ENCODE measurements around the gene SNX33.
"Not testable (repeated sequence)": the region's sequence is repeated elsewhere in the genome, so short reads cannot be mapped to it uniquely, and the experiment has no call there.

Gene SNX33

DNA sequence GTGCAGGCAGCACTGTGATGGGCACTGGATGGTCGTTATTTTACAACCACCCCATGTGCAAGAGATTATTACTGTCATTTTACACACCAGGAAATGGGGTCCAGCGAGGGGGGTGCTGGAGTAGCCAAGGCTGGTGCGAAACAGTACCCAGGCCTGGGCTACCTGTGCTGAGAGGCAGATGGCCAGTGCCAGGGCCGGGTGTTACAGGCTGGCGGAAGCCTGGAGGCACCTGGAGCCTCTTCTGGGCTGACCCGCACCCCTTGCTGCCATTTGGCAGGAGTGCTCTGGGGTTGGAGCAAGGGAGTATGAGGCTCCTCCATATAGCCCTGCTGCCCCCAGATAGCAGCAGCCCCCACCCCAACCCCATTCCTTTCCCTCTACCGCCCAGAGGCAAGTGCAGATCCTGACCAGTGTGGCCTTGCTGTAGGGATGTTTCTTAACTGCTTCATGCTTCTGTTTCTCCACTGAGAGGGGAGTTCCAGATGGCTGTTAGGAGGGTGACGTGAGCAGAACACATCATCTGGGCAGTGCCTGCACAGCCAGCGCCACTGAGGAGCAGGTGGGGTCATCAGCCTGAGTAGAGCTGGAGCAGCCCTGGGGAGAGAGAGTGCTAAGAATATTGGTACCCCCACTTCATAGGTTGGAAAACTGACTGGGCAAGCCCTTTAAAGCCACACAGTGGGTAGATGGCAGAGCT is 15.3 kb downstream of the SNX33 start:
- FAIRE-seq: no peak

GRCh38 chr15:75663931-75664421 is 16.3 kb downstream of the SNX33 start:
- FAIRE-seq: no peak

DNA sequence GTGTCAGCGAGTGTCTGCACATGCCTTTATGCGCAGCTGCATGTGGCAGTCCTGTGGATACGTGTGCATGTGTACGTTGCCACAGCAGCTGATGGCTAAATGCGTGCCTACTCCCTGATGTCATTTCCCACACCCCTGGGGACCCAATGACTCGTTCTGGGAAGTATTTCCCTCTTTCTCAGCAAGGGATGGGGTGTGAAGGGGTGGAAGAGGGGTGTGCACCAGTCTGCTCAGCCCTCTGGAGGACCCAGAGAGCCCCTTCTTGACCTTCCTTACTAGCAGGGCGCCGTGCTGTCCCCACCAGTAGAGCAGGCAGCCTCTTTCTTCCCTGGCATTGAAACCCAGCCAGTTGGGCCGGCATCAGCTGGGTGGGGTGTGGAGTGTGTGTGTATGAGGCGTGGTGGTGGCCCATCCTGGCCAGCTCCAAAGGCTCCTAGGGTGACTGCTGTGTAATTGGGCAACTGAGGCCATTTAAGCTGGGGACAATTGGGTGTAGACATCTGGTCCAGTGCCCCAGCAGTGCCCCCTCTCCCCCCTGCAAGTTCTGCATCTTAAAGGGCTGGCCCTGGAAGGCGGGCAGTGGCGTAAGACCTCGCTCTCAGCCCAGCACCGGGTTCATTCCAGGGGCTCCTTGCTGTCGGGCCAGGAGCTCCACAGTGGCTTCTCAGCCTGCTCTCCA is 19.2 kb downstream of the SNX33 start:
- FAIRE-seq: no peak

GRCh38 chr15:75669191-75669878 is 21.6 kb downstream of the SNX33 start:
- no peak for FAIRE-seq

DNA sequence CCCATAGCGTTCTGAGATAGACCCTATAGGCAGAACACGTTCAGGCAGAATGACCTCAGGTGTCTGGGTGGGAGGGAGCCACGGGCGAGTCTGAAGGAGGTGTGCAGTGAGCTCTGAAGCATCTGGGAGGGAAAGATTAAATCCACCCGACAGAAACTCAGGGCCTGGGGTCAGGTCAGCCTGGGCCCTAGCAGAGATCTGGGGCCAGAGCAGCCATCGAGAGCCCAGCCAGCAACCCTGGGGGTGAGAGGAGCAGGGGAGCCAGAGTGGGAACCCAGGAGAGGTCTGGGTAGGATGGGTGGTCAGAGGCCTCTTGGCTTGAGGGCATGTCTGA is 22.1 kb downstream of the SNX33 start:
- no peak for FAIRE-seq

DNA sequence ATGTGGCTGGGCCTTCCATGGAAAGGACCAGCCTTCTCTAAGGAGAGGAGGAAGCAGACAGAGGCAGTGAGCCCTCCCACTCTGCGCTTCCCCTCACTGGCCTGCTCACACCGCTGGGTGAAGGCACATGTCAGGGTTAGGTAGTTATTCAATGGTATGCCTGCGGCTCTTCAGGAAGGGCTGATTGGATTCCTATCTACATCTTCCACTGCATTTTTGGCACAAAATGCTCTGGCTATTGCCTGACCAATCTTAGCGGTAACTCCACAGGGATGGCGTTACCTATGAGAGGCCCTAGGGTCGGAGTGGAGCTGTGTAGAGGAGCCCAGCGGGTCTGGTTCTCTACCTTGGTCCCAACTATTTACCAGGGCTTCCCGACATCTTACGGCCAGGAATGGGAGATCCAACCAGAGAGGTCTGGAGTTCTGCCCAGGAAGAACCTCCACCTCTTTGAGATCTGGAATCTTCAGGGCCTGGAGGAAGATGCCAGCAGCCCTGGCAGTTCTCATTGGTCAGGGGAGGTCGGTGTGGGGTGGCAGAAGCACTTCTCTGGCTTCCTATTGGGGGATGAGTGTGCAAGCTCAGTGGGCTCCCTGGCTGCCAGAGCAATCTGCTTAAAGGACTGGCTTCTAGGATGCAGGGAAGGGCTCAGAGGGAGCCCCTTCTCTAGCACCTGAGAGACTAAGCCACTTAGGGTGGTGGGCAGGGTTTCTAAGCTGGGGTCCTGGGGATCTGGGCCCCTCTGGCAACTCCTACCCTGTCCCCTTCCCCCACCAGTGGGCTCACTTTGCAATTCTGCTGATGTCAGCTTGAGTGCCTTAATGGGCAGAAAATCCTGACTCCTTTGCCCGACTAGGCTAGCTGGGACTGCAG is 24.3 kb downstream of the SNX33 start:
- no peak for FAIRE-seq

GRCh38 chr15:75672646-75673425 is 25.1 kb downstream of the SNX33 start:
- FAIRE-seq: no peak

- FAIRE-seq: no peak
Observed at GRCh38 chr15:75673426-75674235, 25.9 kb downstream of the SNX33 start.

GRCh38 chr15:75674366-75674765 is 26.7 kb downstream of the SNX33 start:
- FAIRE-seq: no peak

- no peak for FAIRE-seq
Observed at GRCh38 chr15:75675579-75676404, 28.1 kb downstream of the SNX33 start.

DNA sequence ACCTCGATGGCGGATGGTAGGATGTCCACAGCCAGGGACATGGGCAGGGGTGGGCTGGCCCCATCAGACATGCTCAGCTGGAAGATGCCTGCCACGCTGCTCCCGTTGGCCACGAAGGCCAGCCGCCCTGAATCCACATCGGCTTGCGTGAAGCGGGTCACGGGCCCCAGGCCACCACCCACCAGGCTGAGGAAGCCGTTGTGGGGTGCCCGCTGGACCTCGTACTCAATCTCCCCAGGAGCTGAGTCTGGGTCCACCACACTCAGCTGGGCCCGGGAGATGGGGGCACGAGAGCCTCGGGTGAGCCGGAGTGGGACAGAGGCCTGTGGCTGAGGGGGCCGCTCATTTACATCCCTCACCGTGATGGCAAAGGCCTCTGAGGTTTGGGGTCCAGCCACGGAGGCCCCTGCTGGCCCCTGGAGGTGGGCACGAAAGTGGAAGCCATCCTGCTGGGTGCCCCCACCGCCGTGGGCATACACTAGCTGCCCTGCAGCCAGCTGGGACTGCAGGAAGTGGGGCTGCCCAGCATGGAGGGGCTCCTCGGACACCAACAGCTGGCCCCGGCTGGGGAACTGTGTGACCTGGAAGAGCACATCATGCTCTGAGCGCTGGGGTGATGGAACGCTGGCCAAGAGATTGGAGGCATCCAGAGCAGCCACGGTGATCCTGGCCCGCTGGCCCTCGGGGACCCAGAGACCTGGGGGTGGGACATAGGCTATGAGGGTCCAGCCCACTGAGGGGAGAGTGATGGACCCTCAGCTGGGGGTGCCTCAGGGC is 29.2 kb downstream of the SNX33 start:
- no peak for FAIRE-seq

GRCh38 chr15:75677465-75678323 is 30.0 kb downstream of the SNX33 start:
- FAIRE-seq: no peak

DNA sequence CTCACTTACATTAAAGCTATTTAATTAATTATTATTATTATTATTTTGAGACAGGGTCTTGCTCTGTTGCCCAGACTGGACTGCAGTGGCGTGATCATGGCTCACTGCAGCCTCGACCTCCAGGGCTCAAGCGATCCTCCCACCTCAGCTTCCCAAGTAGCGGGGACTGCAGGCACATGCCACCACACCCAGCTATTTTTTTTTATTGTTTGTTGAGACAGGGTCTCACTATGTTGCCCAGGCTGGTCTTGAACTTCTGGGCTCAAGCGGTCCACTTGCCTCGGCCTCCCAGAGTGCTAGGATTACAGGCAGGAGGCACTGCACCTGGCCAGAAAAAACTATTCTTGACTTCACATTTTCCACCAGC is 30.6 kb downstream of the SNX33 start:
- FAIRE-seq: not testable (repeated sequence)

DNA sequence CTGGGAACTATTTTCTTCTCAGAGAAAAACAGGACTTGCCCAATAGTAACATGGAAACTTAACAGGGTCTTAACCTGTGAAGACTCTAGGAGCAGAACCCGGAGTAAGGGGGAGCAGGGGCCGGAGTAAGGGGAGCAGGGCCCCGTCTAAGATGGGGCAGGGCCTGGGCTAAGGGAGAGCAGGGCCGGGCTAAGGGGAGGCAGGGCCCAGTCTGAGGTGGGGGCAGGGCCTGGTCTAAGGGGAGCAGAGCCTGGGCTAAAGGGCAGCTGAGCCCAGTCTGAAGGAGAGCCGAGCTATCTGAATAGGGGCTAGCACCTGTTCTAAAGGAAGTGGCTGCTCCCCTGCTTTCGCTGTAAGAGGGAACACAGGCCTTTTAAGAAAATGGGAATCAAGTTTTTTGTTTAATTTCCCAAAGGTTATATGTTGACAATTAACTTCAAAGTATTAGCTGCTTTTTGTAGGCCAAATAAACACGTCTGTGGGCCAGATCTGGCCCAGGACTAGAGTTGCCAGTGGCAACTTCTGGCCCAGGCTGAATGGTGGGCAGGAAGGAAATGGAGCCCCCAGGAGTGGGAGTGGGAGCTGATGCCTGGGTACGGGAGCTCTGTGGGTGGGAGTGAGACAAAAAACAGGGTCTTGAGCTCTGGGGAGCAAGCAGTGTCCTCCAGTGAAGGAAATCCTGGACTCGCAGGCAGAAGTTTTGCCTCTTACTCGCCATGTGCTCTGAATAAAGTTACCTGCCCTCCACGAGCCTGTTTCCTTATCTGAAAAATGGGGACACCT is 32.5 kb downstream of the SNX33 start:
- no peak for FAIRE-seq

DNA sequence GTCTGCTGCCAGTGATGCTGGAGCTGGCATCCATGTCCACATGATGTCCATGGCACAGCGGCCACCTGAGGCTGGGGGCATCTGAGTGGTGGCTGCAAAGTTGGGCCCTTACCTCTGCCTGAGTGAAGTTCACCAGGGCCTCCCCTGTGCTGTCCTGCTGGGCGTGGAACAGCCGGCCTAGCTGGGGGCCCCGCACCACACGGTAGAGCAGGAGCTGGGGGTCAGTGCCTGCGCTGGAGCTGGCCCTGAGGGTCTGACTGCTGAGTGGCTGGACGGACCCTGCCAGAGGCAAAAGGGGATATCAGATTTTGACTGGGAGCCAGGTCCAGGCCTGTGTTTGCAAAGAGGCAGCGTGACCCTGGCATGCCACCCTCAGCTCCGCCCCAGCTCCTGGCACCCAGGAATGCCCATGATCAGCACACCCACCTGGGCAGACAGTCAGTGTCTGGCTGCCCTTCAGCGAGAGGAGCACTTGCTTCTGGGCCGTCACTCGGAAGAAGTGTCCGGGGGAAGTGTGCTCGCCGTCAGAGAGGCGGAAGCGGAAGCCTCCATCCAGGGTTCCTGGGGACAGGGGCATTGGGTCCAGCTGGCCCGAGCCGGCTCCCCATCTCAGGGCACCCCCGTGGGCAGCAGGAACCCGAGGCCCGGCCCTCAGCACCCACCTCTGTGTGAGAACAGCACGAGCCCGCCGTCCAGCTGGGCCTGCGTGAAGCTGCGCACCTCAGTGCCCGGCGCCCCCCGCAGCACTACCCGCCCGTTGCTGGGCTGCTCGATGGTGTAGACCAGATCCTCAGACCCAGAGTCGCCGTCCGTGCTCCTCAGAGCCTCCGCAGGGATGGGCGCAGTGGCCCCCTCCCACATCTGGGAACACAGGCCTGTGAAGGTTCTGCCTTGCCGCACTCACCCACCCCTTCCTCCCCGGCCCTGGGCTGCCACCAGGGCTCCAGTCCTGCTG is 34.7 kb downstream of the SNX33 start:
- no peak for FAIRE-seq

DNA sequence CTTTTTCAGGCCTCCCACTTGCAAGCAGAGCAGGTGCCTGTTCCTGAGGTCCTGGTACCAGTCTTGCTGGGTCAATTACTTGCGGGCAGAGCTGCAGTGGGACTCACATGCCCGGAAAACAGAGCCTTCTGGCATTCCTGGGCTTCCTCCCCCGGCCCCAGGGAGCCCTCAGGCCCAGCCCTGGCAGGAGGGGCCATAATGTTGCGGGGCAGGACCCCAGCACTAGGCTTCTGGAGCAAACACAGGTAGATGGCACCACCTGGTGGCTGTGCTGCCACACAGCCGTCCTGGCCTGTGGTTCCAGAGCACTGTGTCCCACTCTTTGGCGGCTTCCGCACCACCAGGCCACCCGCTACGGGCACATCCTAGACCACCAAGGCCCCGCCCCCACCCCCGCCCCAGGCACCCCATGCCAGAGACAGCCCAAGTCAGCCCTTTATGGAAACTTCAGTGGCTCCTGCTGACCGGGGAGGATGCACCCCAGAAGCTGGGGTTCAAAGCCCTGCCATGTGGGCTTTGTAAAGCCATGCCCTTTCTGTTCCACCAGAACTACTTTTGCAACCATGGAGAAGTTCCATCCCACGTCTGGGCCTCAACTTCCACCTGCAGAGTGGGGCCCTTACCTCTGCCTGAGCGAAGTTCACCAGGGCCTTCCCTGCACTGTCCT is 36.1 kb downstream of the SNX33 start:
- not testable (repeated sequence) for FAIRE-seq

Data from TTC549 (cell line).